ENCODE data around the gene LYSET.

The LYSET gene

DNA sequence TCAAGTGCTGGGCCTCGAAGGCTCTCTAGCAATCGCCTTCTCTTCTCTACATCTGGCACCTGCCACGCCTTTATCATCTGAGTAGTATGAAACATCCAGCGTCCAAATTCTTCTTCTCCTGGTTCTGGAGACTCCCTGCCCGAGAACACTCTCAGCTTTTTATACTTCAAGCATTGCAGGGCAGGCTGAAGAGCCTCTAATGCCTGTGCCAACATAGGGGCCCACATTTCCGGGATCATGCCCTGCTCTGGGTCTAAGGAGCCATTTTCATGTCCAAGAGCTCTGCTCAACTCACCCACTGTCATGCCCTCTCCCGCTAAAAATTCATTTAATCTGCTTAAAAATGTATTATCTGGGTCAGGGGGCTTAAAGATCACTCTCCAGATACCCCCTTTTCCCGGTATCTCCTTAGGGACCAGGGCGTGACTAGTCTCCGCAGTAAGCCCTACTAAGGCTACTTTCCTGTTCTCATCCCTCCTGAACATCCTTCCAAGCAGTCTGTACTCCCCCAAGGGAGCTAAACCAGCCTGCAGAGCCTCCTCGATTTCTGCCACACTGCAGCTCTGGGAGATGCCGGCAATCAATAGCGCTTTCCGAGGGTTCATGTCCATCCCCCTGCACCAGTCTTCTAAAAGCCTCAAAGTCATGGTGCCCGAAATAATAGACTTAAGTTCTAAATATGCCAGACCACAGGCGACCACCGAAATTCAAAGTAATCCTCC, 1.4 kb upstream of the LYSET start:
- H3K9me3 ChIP-seq (ENCODE audit: low read depth, low read length), result no peaks in the 10 kb centered on the region
- peak overlapping the region; percentile 96 for H3K4me3 ChIP-seq
- H3K9ac ChIP-seq (ENCODE audit: insufficient read length), result peak overlapping the region; percentile 86
- DNase-seq (ENCODE audit: low read depth, low spot score), result no peak
- TF ChIP-seq FOXP2 (optimal IDR thresholded peaks at IDR 0.05; ENCODE audit: control extremely low read depth, extremely low read length, insufficient read depth), result no peak
- TF ChIP-seq POLR2AphosphoS5 (IDR thresholded peaks at IDR 0.05; ENCODE audit: borderline replicate concordance, low read depth, low read length), result no peak
- TF ChIP-seq EZH2 (IDR thresholded peaks at IDR 0.05), result no peak
- H3K36me3 ChIP-seq (ENCODE audit: insufficient read depth, low read length), result peaks cover 28% of the 10 kb centered on the region
- no peak overlapping the region for H3K27ac ChIP-seq

DNA sequence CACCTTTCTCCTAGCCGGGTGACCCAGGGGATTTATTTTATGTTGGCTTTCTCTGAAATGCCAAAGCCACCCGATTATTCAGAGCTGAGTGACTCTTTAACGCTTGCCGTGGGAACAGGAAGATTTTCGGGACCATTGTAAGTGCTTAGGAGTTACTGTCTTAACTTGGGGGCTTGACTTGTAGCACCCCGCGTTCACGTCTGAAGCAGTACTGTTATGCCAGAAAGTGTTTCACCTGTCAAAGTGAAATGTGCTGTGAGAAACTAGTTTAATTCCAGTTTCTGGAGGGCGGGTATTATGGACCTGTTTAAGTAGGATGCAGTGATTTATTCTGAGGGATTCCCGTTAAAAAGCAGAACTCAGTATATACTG, 218 bp downstream of the LYSET start:
- Histone ChIP-seq H3K27ac (peak overlapping the region; percentile 82), H3K9me3 (ENCODE audit: low read depth, low read length) (no peaks in the 10 kb centered on the region), H3K9ac (ENCODE audit: insufficient read length) (peak overlapping the region; percentile 79), H3K36me3 (ENCODE audit: insufficient read depth, low read length) (peaks cover 33% of the 10 kb centered on the region), H3K4me3 (peak overlapping the region; percentile 96)
- no peak for TF ChIP-seq POLR2AphosphoS5 (IDR thresholded peaks at IDR 0.05; ENCODE audit: borderline replicate concordance, low read depth, low read length)
- no peak for TF ChIP-seq FOXP2 (optimal IDR thresholded peaks at IDR 0.05; ENCODE audit: control extremely low read depth, extremely low read length, insufficient read depth)
- no peak for TF ChIP-seq EZH2 (IDR thresholded peaks at IDR 0.05)
- DNase-seq (ENCODE audit: low read depth, low spot score), result no peak

DNA sequence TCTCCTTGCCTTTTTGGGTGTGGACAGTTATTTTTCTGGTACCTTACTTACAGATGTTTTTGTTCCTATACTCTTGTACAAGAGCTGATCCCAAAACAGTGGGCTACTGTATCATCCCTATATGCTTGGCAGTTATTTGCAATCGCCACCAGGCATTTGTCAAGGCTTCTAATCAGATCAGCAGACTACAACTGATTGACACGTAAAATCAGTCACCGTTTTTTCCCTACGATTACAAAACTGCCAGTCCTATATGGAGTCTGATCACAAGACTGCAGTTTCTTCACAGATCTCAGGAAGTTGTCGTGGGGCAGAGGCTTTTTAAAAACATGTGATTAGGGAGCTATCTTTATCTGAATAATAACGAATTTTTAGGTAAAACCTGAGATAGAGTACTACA, 1.3 kb downstream of the LYSET start:
- Histone ChIP-seq H3K9me3 (ENCODE audit: low read depth, low read length) (no peaks in the 10 kb centered on the region), H3K36me3 (ENCODE audit: insufficient read depth, low read length) (peaks cover 33% of the 10 kb centered on the region), H3K4me3 (0 out of 2 replicates have a peak overlapping the region, but pooled peaks have one; percentile 17), H3K27ac (peak overlapping the region; percentile 7), H3K9ac (ENCODE audit: insufficient read length) (no peak overlapping the region)
- no peak for DNase-seq (ENCODE audit: low read depth, low spot score)
- TF ChIP-seq EZH2 (IDR thresholded peaks at IDR 0.05) (no peak), FOXP2 (optimal IDR thresholded peaks at IDR 0.05; ENCODE audit: control extremely low read depth, extremely low read length, insufficient read depth) (no peak), POLR2AphosphoS5 (IDR thresholded peaks at IDR 0.05; ENCODE audit: borderline replicate concordance, low read depth, low read length) (no peak)

DNA sequence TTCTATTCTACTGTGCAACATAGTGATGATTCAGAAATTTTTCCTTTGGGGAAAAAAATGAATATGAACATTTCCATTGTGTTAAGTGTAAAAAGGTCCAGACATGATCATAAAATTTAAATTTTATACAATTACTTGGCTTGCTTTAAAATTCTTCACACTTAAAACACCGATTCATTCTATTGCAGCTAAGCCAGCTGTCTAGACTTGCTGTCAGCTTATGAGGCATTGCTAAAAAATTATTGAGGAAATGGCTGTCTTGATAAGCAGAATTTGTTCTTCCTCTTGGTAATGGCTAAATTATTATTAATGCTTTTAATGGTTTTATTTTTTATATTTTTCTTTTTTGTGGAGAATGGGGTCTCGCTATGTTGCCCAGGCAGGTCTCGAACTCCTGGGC, 1.8 kb downstream of the LYSET start:
- Histone ChIP-seq H3K4me3 (no peak overlapping the region), H3K36me3 (ENCODE audit: insufficient read depth, low read length) (peaks cover 33% of the 10 kb centered on the region), H3K27ac (peak overlapping the region; percentile 7), H3K9ac (ENCODE audit: insufficient read length) (no peak overlapping the region), H3K9me3 (ENCODE audit: low read depth, low read length) (no peaks in the 10 kb centered on the region)
- TF ChIP-seq FOXP2 (optimal IDR thresholded peaks at IDR 0.05; ENCODE audit: control extremely low read depth, extremely low read length, insufficient read depth) (no peak), POLR2AphosphoS5 (IDR thresholded peaks at IDR 0.05; ENCODE audit: borderline replicate concordance, low read depth, low read length) (no peak), EZH2 (IDR thresholded peaks at IDR 0.05) (no peak)
- DNase-seq (ENCODE audit: low read depth, low spot score), result no peak

DNA sequence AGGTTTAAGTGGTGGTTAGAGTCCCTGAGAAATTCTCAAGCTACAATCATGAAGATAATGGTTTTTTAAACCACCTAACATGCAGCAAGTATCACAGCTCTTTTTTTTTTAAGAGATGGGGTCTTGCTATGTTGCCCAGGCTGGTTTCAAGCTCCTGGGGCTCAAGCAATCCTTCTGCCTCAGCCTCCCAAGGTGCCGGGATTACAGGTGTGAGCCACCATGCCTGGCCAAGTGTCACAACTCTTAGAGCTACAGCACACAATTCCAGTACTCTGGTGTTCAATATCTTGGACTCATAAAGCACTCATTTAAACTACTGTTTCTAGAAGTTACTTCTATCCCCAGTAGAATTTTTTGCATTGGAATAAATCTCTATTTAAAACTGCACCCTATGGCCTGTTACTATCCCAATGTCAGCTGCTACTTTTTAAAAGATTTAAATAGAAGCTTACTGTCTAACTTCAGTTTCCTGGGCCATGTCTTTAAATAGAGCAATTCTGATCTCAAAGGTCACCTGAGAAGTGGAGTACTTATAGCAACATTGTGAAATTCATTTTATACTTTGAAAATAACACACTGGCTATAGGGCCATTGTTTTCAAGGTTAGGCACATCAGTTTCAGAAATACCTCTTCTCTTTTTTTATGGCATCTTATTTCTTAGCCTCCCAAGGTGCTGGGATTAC, 10.3 kb downstream of the LYSET start:
- TF ChIP-seq FOXP2 (optimal IDR thresholded peaks at IDR 0.05; ENCODE audit: control extremely low read depth, extremely low read length, insufficient read depth), result no peak
- TF ChIP-seq EZH2 (IDR thresholded peaks at IDR 0.05), result no peak
- no peak for TF ChIP-seq POLR2AphosphoS5 (IDR thresholded peaks at IDR 0.05; ENCODE audit: borderline replicate concordance, low read depth, low read length)
- H3K9me3 ChIP-seq (ENCODE audit: low read depth, low read length), result no peaks in the 10 kb centered on the region
- no peak overlapping the region for H3K9ac ChIP-seq (ENCODE audit: insufficient read length)
- DNase-seq (ENCODE audit: low read depth, low spot score), result no peak
- no peaks in the 10 kb centered on the region for H3K36me3 ChIP-seq (ENCODE audit: insufficient read depth, low read length)
- no peak overlapping the region for H3K4me3 ChIP-seq
- H3K27ac ChIP-seq, result no peak overlapping the region

DNA sequence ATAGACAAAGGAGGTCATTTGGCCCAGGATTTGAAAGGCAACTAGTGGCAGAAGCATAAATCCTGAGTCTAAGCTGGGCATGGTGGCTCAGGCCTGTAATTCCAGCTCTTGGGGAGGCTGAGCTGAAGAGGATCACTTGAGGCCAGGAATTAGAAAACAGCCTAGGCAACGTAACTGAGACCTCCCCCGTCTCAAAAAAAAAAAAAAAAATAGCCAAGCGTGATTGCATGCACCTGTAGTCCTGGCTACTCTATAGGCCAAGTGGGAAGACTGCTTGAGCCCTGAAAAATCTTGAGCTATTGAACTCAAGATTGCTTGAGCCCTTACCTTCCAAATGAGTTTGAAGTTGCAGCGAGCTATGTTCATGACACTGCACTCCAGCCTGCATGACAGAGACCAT, 13.9 kb downstream of the LYSET start:
- no peak for DNase-seq (ENCODE audit: low read depth, low spot score)
- H3K27ac ChIP-seq, result 0 out of 2 replicates have a peak overlapping the region, but pooled peaks have one; percentile 10
- peaks cover 5% of the 10 kb centered on the region; the same call in 1 of the 2 replicates for H3K36me3 ChIP-seq (ENCODE audit: insufficient read depth, low read length)
- no peak overlapping the region for H3K4me3 ChIP-seq
- no peak for TF ChIP-seq EZH2 (IDR thresholded peaks at IDR 0.05)
- no peak for TF ChIP-seq FOXP2 (optimal IDR thresholded peaks at IDR 0.05; ENCODE audit: control extremely low read depth, extremely low read length, insufficient read depth)
- TF ChIP-seq POLR2AphosphoS5 (IDR thresholded peaks at IDR 0.05; ENCODE audit: borderline replicate concordance, low read depth, low read length), result no peak
- H3K9ac ChIP-seq (ENCODE audit: insufficient read length), result no peak overlapping the region
- no peaks in the 10 kb centered on the region for H3K9me3 ChIP-seq (ENCODE audit: low read depth, low read length)

DNA sequence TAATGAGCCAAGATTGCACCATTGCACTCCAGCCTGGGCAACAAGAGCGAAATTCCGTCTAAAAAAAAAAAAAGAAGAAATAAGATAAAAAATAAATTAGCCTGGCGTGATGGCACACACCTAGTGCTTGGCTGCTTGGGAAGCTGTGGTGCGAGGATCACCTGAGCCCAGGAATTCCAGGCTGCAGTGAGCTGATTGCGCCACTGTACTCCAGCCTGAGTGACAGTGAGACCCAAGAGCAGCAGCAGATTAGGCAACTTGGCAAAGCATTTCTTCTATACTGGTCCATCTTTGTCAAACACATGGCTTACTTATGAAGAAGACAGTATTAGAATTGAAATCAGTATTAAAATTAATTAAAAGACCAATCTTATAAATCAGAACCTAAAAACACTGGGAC, 15.4 kb downstream of the LYSET start:
- DNase-seq (ENCODE audit: low read depth, low spot score), result no peak
- peaks cover 8% of the 10 kb centered on the region for H3K36me3 ChIP-seq (ENCODE audit: insufficient read depth, low read length)
- TF ChIP-seq POLR2AphosphoS5 (IDR thresholded peaks at IDR 0.05; ENCODE audit: borderline replicate concordance, low read depth, low read length) (no peak), EZH2 (IDR thresholded peaks at IDR 0.05) (no peak)

DNA sequence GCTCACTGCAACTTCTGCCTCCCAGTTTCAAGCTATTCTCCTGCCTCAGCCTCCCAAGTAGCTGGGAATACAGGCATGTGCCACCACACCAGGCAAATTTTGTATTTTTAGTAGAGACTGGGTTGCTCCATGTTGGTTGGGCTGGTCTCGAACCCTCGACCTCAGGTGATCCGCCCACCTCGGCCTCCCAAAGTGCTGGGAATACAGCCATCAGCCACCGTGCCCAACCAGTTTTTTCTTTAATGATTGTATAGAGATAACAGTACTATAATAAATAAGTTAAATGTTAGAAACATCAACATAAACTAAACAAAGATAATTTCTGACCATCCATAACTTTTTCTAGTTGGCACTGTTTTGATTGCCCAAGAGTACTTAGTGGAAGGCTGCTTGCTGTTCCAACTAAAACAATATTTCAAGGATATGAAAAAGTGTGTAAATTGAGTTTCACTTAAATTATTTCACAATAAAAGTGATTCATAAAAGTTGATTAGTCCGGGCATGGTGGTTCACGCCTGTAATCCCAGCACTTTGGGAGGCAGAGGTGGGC, 16.1 kb downstream of the LYSET start:
- no peaks in the 10 kb centered on the region for H3K9me3 ChIP-seq (ENCODE audit: low read depth, low read length)
- H3K27ac ChIP-seq, result no peak overlapping the region
- TF ChIP-seq FOXP2 (optimal IDR thresholded peaks at IDR 0.05; ENCODE audit: control extremely low read depth, extremely low read length, insufficient read depth) (no peak), POLR2AphosphoS5 (IDR thresholded peaks at IDR 0.05; ENCODE audit: borderline replicate concordance, low read depth, low read length) (no peak), EZH2 (IDR thresholded peaks at IDR 0.05) (no peak)
- H3K36me3 ChIP-seq (ENCODE audit: insufficient read depth, low read length), result peaks cover 8% of the 10 kb centered on the region
- no peak overlapping the region for H3K9ac ChIP-seq (ENCODE audit: insufficient read length)
- no peak overlapping the region for H3K4me3 ChIP-seq
- no peak for DNase-seq (ENCODE audit: low read depth, low spot score)

More for the DNA sequence above, 15.4 kb downstream of the LYSET start:
- Histone ChIP-seq H3K9me3 (ENCODE audit: low read depth, low read length) (no peaks in the 10 kb centered on the region), H3K4me3 (no peak overlapping the region), H3K9ac (ENCODE audit: insufficient read length) (no peak overlapping the region), H3K27ac (no peak overlapping the region)

Measured in SK-N-MC (cell line).